ENCODE data around the gene ZBTB17. TPM values are rescaled to one million over a fixed set of nuclear protein-coding genes. Genes with fewer than 3 reads are reported as not detected.

The ZBTB17 gene
- total RNA-seq, 2 donors from 2014 or later = 14.8 to 27.5 TPM

GRCh38 chr1:16019644-16020277 lies 43.9 kb upstream of the ZBTB17 start:
- H3K27me3 ChIP-seq = no peaks in the 10 kb centered on the region
- H3K9me3 ChIP-seq = no peaks in the 10 kb centered on the region
- H3K36me3 ChIP-seq = peaks cover 27% of the 10 kb centered on the region
- H3K4me1 ChIP-seq = peaks cover 0 to 46% of the 10 kb centered on the region in 2 donors
- peak overlapping the region; percentile 93 to 94 for H3K27ac ChIP-seq
- DNase-seq (ENCODE audit: low spot score) = no peak
- peak overlapping the region in 1 of 2 donors; percentile 30 for H3K4me3 ChIP-seq
- TF ChIP-seq, protein P1, sequence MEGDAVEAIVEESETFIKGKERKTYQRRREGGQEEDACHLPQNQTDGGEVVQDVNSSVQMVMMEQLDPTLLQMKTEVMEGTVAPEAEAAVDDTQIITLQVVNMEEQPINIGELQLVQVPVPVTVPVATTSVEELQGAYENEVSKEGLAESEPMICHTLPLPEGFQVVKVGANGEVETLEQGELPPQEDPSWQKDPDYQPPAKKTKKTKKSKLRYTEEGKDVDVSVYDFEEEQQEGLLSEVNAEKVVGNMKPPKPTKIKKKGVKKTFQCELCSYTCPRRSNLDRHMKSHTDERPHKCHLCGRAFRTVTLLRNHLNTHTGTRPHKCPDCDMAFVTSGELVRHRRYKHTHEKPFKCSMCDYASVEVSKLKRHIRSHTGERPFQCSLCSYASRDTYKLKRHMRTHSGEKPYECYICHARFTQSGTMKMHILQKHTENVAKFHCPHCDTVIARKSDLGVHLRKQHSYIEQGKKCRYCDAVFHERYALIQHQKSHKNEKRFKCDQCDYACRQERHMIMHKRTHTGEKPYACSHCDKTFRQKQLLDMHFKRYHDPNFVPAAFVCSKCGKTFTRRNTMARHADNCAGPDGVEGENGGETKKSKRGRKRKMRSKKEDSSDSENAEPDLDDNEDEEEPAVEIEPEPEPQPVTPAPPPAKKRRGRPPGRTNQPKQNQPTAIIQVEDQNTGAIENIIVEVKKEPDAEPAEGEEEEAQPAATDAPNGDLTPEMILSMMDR (IDR thresholded peaks at IDR 0.05) = no peak

DNA sequence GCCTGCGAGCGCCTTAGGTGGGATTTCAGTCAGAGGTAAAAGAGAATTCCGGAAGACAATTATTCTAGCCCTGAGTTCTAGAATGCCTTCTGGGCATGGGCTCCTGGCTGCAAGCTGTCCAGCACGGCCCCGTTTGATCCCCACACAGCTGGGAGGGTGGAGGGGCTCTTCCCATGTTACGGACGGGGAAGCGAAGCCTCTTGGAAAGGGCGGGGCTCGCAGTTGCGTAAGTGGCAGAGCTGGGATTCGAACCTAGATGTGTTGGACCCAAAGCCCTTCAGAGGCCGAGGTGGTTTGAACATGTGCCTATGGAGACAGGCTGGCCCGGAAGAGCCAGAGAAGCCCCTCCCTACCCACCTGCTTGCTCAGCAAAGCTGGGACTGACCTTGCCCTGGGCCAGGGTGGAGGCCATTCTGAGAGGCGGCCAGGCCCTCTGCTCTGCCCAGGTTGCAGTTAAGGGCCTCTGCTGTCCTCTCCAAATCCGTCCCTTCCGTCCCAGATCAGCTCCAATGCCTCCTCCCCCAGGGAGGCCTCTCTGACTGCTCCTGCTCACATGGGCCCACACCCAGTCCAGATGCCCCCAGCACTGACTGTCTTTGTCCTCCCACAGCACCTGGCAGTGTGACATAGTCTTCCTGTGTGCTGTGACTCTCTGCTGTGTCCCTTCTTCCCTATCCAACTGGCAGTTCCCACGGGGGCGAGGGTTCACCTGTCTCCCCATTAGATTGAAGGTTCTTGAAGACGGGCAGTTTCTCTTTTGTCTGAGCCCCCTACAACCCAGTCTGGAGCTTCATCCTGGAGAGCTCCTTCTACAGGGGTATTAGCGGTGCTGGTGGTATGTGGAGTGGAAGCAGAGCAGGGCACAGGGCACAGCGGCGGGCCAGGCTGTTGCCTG lies 43.1 kb upstream of the ZBTB17 start:
- peaks cover 31% of the 10 kb centered on the region for H3K36me3 ChIP-seq
- H3K4me3 ChIP-seq = peak overlapping the region; percentile 30 to 60
- TF ChIP-seq, protein P1 (IDR thresholded peaks at IDR 0.05) = no peak
- peak overlapping the region; percentile 93 to 94 for H3K27ac ChIP-seq
- no peaks in the 10 kb centered on the region for H3K9me3 ChIP-seq
- H3K4me1 ChIP-seq = peaks cover 0 to 54% of the 10 kb centered on the region in 2 donors
- no peak for DNase-seq (ENCODE audit: low spot score)
- no peaks in the 10 kb centered on the region for H3K27me3 ChIP-seq

GRCh38 chr1:16018308-16018707 lies 42.4 kb upstream of the ZBTB17 start:
- TF ChIP-seq, protein P1 (IDR thresholded peaks at IDR 0.05) = no peak
- Histone ChIP-seq H3K36me3 (peaks cover 31% of the 10 kb centered on the region), H3K9me3 (no peaks in the 10 kb centered on the region), H3K4me1 (peaks cover 0 to 60% of the 10 kb centered on the region in 2 donors), H3K4me3 (peak overlapping the region; percentile 30 to 60), H3K27me3 (no peaks in the 10 kb centered on the region), H3K27ac (peak overlapping the region; percentile 93 to 94)
- no peak for DNase-seq (ENCODE audit: low spot score)

DNA sequence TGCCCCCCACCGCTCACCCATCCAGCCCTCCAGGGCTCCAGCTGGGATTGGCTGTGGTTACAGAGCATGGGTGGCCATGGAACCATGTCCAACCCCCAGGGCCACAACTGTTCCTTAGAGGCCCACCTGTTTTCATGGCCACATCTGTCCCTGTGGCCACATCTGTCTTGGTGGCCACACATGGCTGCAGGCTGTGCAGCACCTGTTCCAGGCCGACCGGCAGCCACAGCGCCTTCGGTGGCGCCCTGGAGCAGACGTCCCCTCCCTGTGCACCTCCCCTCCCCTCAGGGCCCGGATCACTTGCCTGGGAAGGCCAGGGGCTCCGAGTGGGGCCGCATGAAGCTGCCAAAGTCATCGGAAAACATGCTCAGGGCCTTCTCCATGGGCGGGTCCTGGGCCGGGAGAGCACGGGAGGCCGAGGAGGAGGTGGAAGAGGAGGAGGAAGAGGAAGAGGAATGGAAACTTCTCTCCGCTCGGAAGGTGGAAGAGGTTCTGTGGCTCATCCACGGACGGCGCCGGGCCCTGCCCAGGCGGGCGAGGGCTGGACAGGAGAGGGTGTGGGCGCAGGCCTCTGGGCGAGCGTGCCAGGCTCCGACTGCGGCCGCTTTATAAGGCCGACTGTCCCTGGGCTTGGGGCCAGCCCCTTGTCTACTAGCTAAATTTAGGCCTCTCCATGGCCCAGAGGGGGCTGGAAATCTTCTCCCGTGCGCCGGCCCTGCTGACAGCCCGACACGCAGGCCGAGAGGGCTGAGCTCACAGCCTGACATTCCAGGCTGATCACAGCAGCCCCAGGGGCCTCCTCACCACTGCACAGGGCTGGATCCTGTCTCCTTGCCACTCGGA lies 41.8 kb upstream of the ZBTB17 start, which contains the start of gene HSPB7:
HSPB7 (minus strand) TSS at position 583 of the 843 bp plus-strand sequence; CDS start at position 503, 80 bp downstream.
- peak; percentile 91 for DNase-seq (ENCODE audit: low spot score)
- H3K4me3 ChIP-seq = peak within 1 kb of the TSS; percentile 60 to 68
- TF ChIP-seq, protein P1 (IDR thresholded peaks at IDR 0.05) = peak in 1 of 2 donors; percentile 21
- H3K36me3 ChIP-seq = peaks cover 31% of the 10 kb centered on the region
- peaks cover 0 to 66% of the 10 kb centered on the region in 2 donors for H3K4me1 ChIP-seq
- peak within 1 kb of the TSS; percentile 93 to 94 for H3K27ac ChIP-seq
- no peaks in the 10 kb centered on the region for H3K27me3 ChIP-seq
- no peaks in the 10 kb centered on the region for H3K9me3 ChIP-seq

DNA sequence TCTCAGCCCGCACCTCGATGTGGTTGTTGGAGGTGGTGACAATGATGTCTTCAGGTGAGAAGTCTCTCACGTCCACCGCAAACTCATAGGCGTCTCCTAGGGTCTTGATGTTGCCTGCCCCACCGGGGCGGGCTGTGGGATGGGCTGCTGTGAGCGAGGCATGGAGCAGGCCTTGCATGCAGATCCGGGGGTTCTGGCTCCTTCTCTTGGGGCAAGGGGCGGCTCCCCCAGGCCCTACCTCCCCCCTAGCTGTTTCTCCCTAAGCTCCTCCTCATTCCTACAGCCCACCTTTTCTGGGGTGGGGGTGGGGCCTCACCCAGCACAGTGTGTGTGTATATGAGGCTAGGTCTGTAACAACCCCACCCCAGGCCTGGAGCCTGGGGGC lies 41.2 kb upstream of the ZBTB17 start:
- H3K4me1 ChIP-seq = peaks cover 0 to 70% of the 10 kb centered on the region in 2 donors
- H3K36me3 ChIP-seq = peaks cover 31% of the 10 kb centered on the region
- H3K4me3 ChIP-seq = peak overlapping the region; percentile 60 to 68
- no peaks in the 10 kb centered on the region for H3K27me3 ChIP-seq
- no peaks in the 10 kb centered on the region for H3K9me3 ChIP-seq
- DNase-seq (ENCODE audit: low spot score) = no peak
- TF ChIP-seq, protein P1 (IDR thresholded peaks at IDR 0.05) = no peak
- peak overlapping the region; percentile 93 to 94 for H3K27ac ChIP-seq

All from right atrium auricular region (tissue), 2 donors.